HCT116 (cell line): ENCODE results near the gene ZFYVE16. TPM values are rescaled to one million over a fixed set of nuclear protein-coding genes. Genes with fewer than 3 reads are reported as not detected.

ENCODE experiments used
- ATAC-seq: fragments of 200-7000 bp; cut with Tn5 transposase; 2 replicates; pipeline ENCODE4 v1.9.1; 2020; ENCODE audit warnings: mild to moderate bottlenecking, moderate library complexity
- BruUV-seq: library from RNA; stranded (reverse); fragments of 400-500 nt; replicated peaks from 2 replicates; lab custom pipeline; 2021; lab: Mats Ljungman, UMichigan
- CTCF ChIA-PET: fragments of 300-600 bp; sonication (Branson Sonifier 250); formaldehyde crosslinking; loops from one replicate; lab custom pipeline; 2021; ENCODE audit warnings: antibody characterized with exemption; lab: Charles Lee
- POLR2A ChIA-PET: fragments of 300-600, 350-600 bp; sonication (Branson Sonifier 250); formaldehyde crosslinking; loops from one replicate; lab custom pipeline; 2021; ENCODE audit warnings: antibody characterized with exemption; lab: Charles Lee
- RAD21 ChIA-PET, 2 experiments: fragments of 300-600 bp; sonication (Branson Sonifier 250); formaldehyde crosslinking; loops; one replicate each; lab custom pipeline; 2023; ENCODE audit warnings: low total read pairs in 2 of 2; ENCODE audit not compliant: uncharacterized antibody in 2 of 2, unreplicated experiment in 2 of 2, low non-redundant PET in 1 of 2; lab: Charles Lee
- DNase-seq: peaks from one replicate; pipeline ENCODE4 v3.0.0-alpha.2; 2010; ENCODE audit warnings: low read depth, low spot score
- H2AFZ ChIP-seq: fragments of 200-600 bp; shearing (Covaris generic), sonication (generic); 2 replicates; pipeline ENCODE4 v1.6.1; 2017; ENCODE audit warnings: low read depth, mixed run types, mixed read lengths, antibody characterized with exemption, low read length; ENCODE audit not compliant: poor library complexity, severe bottlenecking
- H3K27ac ChIP-seq: 2 replicates; pipeline ENCODE4 v1.5.1; 2012; ENCODE audit warnings: low read depth, low read length
- H3K27me3 ChIP-seq: fragments of 200-600 bp; sonication (generic); 2 replicates; pipeline ENCODE4 v1.6.1; 2016; ENCODE audit warnings: mixed run types, low read length, mixed read lengths; ENCODE audit not compliant: insufficient read depth
- H3K36me3 ChIP-seq, 2 experiments: fragments of 200-500 bp in 1 of 2; fragments of 200-600 bp in 1 of 2; sonication (Bioruptor generic) in 1 of 2; sonication (generic) in 1 of 2; 2 replicates each; pipeline versions ENCODE4 v1.5.1 to v1.6.1; 2014 to 2016; ENCODE audit warnings: low read length in 2 of 2, inconsistent platforms in 1 of 2, mixed read lengths in 1 of 2, mixed run types in 1 of 2; ENCODE audit not compliant: insufficient read depth in 2 of 2, control insufficient read depth in 1 of 2
- H3K4me1 ChIP-seq, 2 experiments: fragments of 200-600 bp in 1 of 2; sonication (generic) in 1 of 2; 2 replicates each; pipeline versions ENCODE4 v1.5.1 to v1.6.1; 2012 to 2017; ENCODE audit warnings: low read length in 2 of 2, inconsistent platforms in 1 of 2, mild to moderate bottlenecking in 1 of 2, mixed read lengths in 1 of 2, mixed run types in 1 of 2, moderate library complexity in 1 of 2; ENCODE audit not compliant: insufficient read depth in 2 of 2, control insufficient read depth in 1 of 2
- H3K4me2 ChIP-seq: fragments of 200-600 bp; sonication (generic); 2 replicates; pipeline ENCODE4 v1.6.1; 2017; ENCODE audit warnings: mixed run types, low read length, mixed read lengths
- H3K4me3 ChIP-seq, 2 experiments: fragments of 200-600 bp in 1 of 2; sonication (generic) in 1 of 2; replicated peaks in 1 of 2; 2 replicates each; pipeline ENCODE4 v1.5.1; 2011 to 2016; ENCODE audit warnings: low read length in 2 of 2, control low read depth in 1 of 2, low read depth in 1 of 2, mild to moderate bottlenecking in 1 of 2, mixed read lengths in 1 of 2, mixed run types in 1 of 2
- H3K79me2 ChIP-seq: fragments of 200-600 bp; sonication (generic); 2 replicates; pipeline ENCODE4 v1.6.1; 2017; ENCODE audit warnings: mild to moderate bottlenecking, mixed run types, low read length, moderate library complexity, mixed read lengths; ENCODE audit not compliant: insufficient read depth
- H3K9ac ChIP-seq: fragments of 200-600 bp; sonication (generic); 2 replicates; pipeline ENCODE4 v1.6.1; 2016; ENCODE audit warnings: low read length, mixed read lengths
- H3K9me2 ChIP-seq: fragments of 200-600 bp; sonication (generic), shearing (Covaris generic); 2 replicates; pipeline ENCODE4 v1.6.1; 2017; ENCODE audit warnings: mixed run types, mild to moderate bottlenecking, moderate library complexity; ENCODE audit not compliant: insufficient read depth
- H3K9me3 ChIP-seq, 2 experiments: fragments of 200-500 bp in 1 of 2; fragments of 200-600 bp in 1 of 2; sonication (Bioruptor generic) in 1 of 2; sonication (generic) in 1 of 2; 2 replicates each; pipeline ENCODE4 v1.6.1; 2014 to 2017; ENCODE audit warnings: low read length in 2 of 2, mixed read lengths in 2 of 2, inconsistent platforms in 1 of 2, low read depth in 1 of 2, mild to moderate bottlenecking in 1 of 2, mixed run types in 1 of 2, moderate library complexity in 1 of 2; ENCODE audit not compliant: control insufficient read depth in 1 of 2, insufficient read depth in 1 of 2
- H4K20me1 ChIP-seq: fragments of 200-600 bp; sonication (generic), shearing (Covaris generic); 2 replicates; pipeline ENCODE4 v1.6.1; 2017; ENCODE audit warnings: mixed run types, mild to moderate bottlenecking, moderate library complexity; ENCODE audit not compliant: insufficient read depth
- CEBPB ChIP-seq: IDR thresholded peaks from 2 replicates; pipeline ENCODE4 v1.6.1; 2012; ENCODE audit warnings: low read depth
- CTCF ChIP-seq, 3 experiments: fragments of 200-600 bp in 1 of 3; sonication (generic) in 1 of 3; IDR thresholded peaks in 2 of 3; conservative IDR thresholded peaks in 1 of 3; 2 replicates each; pipeline ENCODE4 v1.5.1; 2012 to 2017; ENCODE audit warnings: low read depth in 2 of 3, low read length in 2 of 3, antibody characterized with exemption in 1 of 3, borderline replicate concordance in 1 of 3, control low read depth in 1 of 3, mild to moderate bottlenecking in 1 of 3, mixed read lengths in 1 of 3, mixed run types in 1 of 3, moderate library complexity in 1 of 3; ENCODE audit not compliant: insufficient read depth in 1 of 3
- EZH2 ChIP-seq: fragments of 200-600 bp; sonication (generic); IDR thresholded peaks from 2 replicates; pipeline ENCODE4 v1.6.1; 2017; ENCODE audit warnings: antibody characterized with exemption, mixed run types
- EZH2phosphoT487 ChIP-seq: fragments of 200-600 bp; IDR thresholded peaks from 2 replicates; pipeline ENCODE4 v1.6.1; 2018; ENCODE audit warnings: antibody characterized with exemption, borderline replicate concordance
- FOSL1 ChIP-seq: IDR thresholded peaks from 2 replicates; pipeline ENCODE4 v1.6.1; 2012; ENCODE audit warnings: low read depth
- MAX ChIP-seq: IDR thresholded peaks from 2 replicates; pipeline ENCODE4 v1.6.1; 2012
- POLR2A ChIP-seq: IDR thresholded peaks from 2 replicates; pipeline ENCODE4 v1.7.0; 2011; ENCODE audit warnings: borderline replicate concordance; ENCODE audit not compliant: insufficient read depth, insufficient read length; ENCODE audit errors: extremely low read depth
- POLR2AphosphoS5 ChIP-seq: IDR thresholded peaks from 2 replicates; pipeline ENCODE4 v1.6.1; 2011; ENCODE audit warnings: mild to moderate bottlenecking, low read depth, low read length, moderate library complexity
- SP1 ChIP-seq: IDR thresholded peaks from 2 replicates; pipeline ENCODE4 v1.6.1; 2012; ENCODE audit warnings: low read depth
- ZBTB33 ChIP-seq: IDR thresholded peaks from 2 replicates; pipeline ENCODE4 v1.6.1; 2011; ENCODE audit warnings: mild to moderate bottlenecking, low read length, moderate library complexity; ENCODE audit not compliant: insufficient replicate concordance; ENCODE audit errors: extremely low read depth
- intact Hi-C: fragments of 100-400 bp; cut with micrococcal nuclease; formaldehyde crosslinking; loops from 2 replicates; pipeline ENCODE4 v1.10.0; 2022
- total RNA-seq: library from RNA; stranded (reverse); gene quantifications from one replicate; pipeline ENCODE4 v1.2.1, GENCODE V29; 2021; ENCODE audit not compliant: unreplicated experiment

Gene ZFYVE16
- total RNA-seq, 1 experiment from 2014 or later = 24.2 TPM

GRCh38 chr5:80487444-80487828 is 79.6 kb downstream of the ZFYVE16 start:
- ChIA-PET CTCF (interaction anchor here (1.5 kb wide), 1 partner anchor 396 kb away, joined by 4 read pairs; no protein-coding TSS in a partner anchor), RAD21 (no interaction called here), POLR2A (no interaction called here)
- Histone ChIP-seq H3K9ac (peak overlapping the region; percentile 53), H3K4me2 (peak overlapping the region; percentile 80), H3K36me3 (peaks cover 0 to 4% of the 10 kb centered on the region in 2 experiments; a peak in 1 of 4 replicates), H3K27me3 (no peaks in the 10 kb centered on the region), H3K4me3 (peak overlapping the region; percentile 58 to 72), H3K9me3 (peaks cover 0 to 4% of the 10 kb centered on the region in 2 experiments; a peak in 1 of 4 replicates), H3K27ac (peak overlapping the region; percentile 70), H3K4me1 (peaks cover 20 to 27% of the 10 kb centered on the region in 2 experiments), H3K79me2 (no peaks in the 10 kb centered on the region), H3K9me2 (no peaks in the 10 kb centered on the region), H4K20me1 (no peaks in the 10 kb centered on the region), H2AFZ (peak overlapping the region; percentile 94)
- no peak for ATAC-seq
- intact Hi-C loops = loop anchor here (5.0 kb wide), 1 partner anchor 170 kb away; no protein-coding TSS in a partner anchor
- TF ChIP-seq SP1 (no peak), POLR2A (no peak), CTCF (IDR thresholded peaks at IDR 0.05 in 2 of 3, conservative IDR thresholded peaks at IDR 0.05 in 1 of 3; ENCODE audit: borderline replicate concordance in 1 of 3, insufficient read depth in 1 of 3, low read depth in 2 of 3, low read length in 2 of 3) (no peak), CEBPB (no peak), EZH2 (no peak), EZH2phosphoT487 (no peak), ZBTB33 (no peak), POLR2AphosphoS5 (no peak), FOSL1 (no peak), MAX (no peak)
- no TSS peak for BruUV-seq
- DNase-seq = no peak
